ENCODE measurements around the gene RBCK1. TPM values are rescaled to one million over a fixed set of nuclear protein-coding genes. Genes with fewer than 3 reads are reported as not detected.

Gene RBCK1
- total RNA-seq, 2 donors from 2014 or later = 84.0 to 102 TPM

- H3K27ac ChIP-seq = no peak overlapping the region
- peaks cover 54% of the 10 kb centered on the region for H3K36me3 ChIP-seq
- no peaks in the 10 kb centered on the region for H3K9me3 ChIP-seq
- no peak overlapping the region for H3K4me3 ChIP-seq
- H3K27me3 ChIP-seq (replicated peaks; ENCODE audit: insufficient read depth) = no peaks in the 10 kb centered on the region
- TF ChIP-seq CTCF (IDR thresholded peaks at IDR 0.05) = no peak
- ATAC-seq (ENCODE audit: insufficient number of reproducible peaks, low FRiP score, low read depth) (no peak), DNase-seq (ENCODE audit: low spot score) (no peak)
- H3K4me1 ChIP-seq (ENCODE audit: control insufficient read depth in 1 of 2, low read depth in 2 of 2) = peaks cover 0 to 7% of the 10 kb centered on the region in 2 donors
Observed at GRCh38 chr20:440148-440547, 32.0 kb downstream of the RBCK1 start.

- Histone ChIP-seq H3K36me3 (peaks cover 54% of the 10 kb centered on the region), H3K9me3 (no peaks in the 10 kb centered on the region), H3K27me3 (replicated peaks; ENCODE audit: insufficient read depth) (no peaks in the 10 kb centered on the region), H3K4me1 (ENCODE audit: control insufficient read depth in 1 of 2, low read depth in 2 of 2) (peaks cover 0 to 12% of the 10 kb centered on the region in 2 donors), H3K4me3 (no peak overlapping the region), H3K27ac (no peak overlapping the region)
- no peak for TF ChIP-seq CTCF (IDR thresholded peaks at IDR 0.05)
- DNase-seq (ENCODE audit: low spot score) (no peak), ATAC-seq (ENCODE audit: insufficient number of reproducible peaks, low FRiP score, low read depth) (no peak)
Observed at GRCh38 chr20:440636-441035, 32.5 kb downstream of the RBCK1 start.

GRCh38 chr20:443223-443775 lies 35.2 kb downstream of the RBCK1 start:
- Histone ChIP-seq H3K27me3 (replicated peaks; ENCODE audit: insufficient read depth) (no peaks in the 10 kb centered on the region), H3K27ac (no peak overlapping the region), H3K9me3 (no peaks in the 10 kb centered on the region), H3K36me3 (peaks cover 36% of the 10 kb centered on the region), H3K4me3 (no peak overlapping the region), H3K4me1 (ENCODE audit: control insufficient read depth in 1 of 2, low read depth in 2 of 2) (peaks cover 0 to 16% of the 10 kb centered on the region in 2 donors)
- DNase-seq (ENCODE audit: low spot score) (no peak), ATAC-seq (ENCODE audit: insufficient number of reproducible peaks, low FRiP score, low read depth) (no peak)
- no peak for TF ChIP-seq CTCF (IDR thresholded peaks at IDR 0.05)

GRCh38 chr20:444117-444516 lies 36.0 kb downstream of the RBCK1 start:
- no peak for TF ChIP-seq CTCF (IDR thresholded peaks at IDR 0.05)
- Histone ChIP-seq H3K27me3 (replicated peaks; ENCODE audit: insufficient read depth) (no peaks in the 10 kb centered on the region), H3K4me1 (ENCODE audit: control insufficient read depth in 1 of 2, low read depth in 2 of 2) (peaks cover 0 to 16% of the 10 kb centered on the region in 2 donors), H3K9me3 (no peaks in the 10 kb centered on the region), H3K36me3 (peaks cover 29% of the 10 kb centered on the region), H3K4me3 (no peak overlapping the region), H3K27ac (no peak overlapping the region)
- no peak for DNase-seq (ENCODE audit: low spot score)
- ATAC-seq (ENCODE audit: insufficient number of reproducible peaks, low FRiP score, low read depth) = no peak

GRCh38 chr20:444862-445426 lies 36.8 kb downstream of the RBCK1 start:
- no peak for TF ChIP-seq CTCF (IDR thresholded peaks at IDR 0.05)
- H3K4me3 ChIP-seq = no peak overlapping the region
- ATAC-seq (ENCODE audit: insufficient number of reproducible peaks, low FRiP score, low read depth) = no peak
- H3K9me3 ChIP-seq = no peaks in the 10 kb centered on the region
- H3K27me3 ChIP-seq (replicated peaks; ENCODE audit: insufficient read depth) = no peaks in the 10 kb centered on the region
- H3K27ac ChIP-seq = peak overlapping the region in 1 of 2 donors; percentile 20
- peaks cover 22% of the 10 kb centered on the region for H3K36me3 ChIP-seq
- peaks cover 0 to 16% of the 10 kb centered on the region in 2 donors for H3K4me1 ChIP-seq (ENCODE audit: control insufficient read depth in 1 of 2, low read depth in 2 of 2)
- DNase-seq (ENCODE audit: low spot score) = no peak
